HEK293T (cell line): ENCODE measurements around the gene RPL18.
"Not testable (repeated sequence)": the region's sequence is repeated elsewhere in the genome, so short reads cannot be mapped to it uniquely, and the experiment has no call there.

ENCODE experiments used
- CTCF ChIA-PET: fragments of 350-600 bp; formaldehyde crosslinking; extraction: SDS; loops from one replicate; lab custom pipeline; 2021; ENCODE audit warnings: antibody characterized with exemption, inconsistent platforms; lab: Yijun Ruan, JAX
- POLR2A ChIA-PET: fragments of 350-600 bp; formaldehyde crosslinking; extraction: SDS; loops from one replicate; lab custom pipeline; 2020; ENCODE audit warnings: antibody characterized with exemption, inconsistent platforms; lab: Yijun Ruan, JAX
- DNase-seq: peaks from one replicate; pipeline ENCODE4 v3.0.0; 2012; ENCODE audit warnings: mixed read lengths; ENCODE audit errors: extremely low spot score
- ARNT ChIP-seq: fragments of 450-650 bp; IDR thresholded peaks from 2 replicates; pipeline ENCODE4 v1.6.1; 2017; ENCODE audit warnings: mild to moderate bottlenecking
- BHLHE40 ChIP-seq: fragments of 450-650 bp; IDR thresholded peaks from 2 replicates; pipeline ENCODE4 v1.6.1; 2016; ENCODE audit warnings: mild to moderate bottlenecking, moderate library complexity, borderline replicate concordance
- CTBP1 ChIP-seq: fragments of 450-650 bp; IDR thresholded peaks from 2 replicates; pipeline ENCODE4 v1.6.1; 2016; ENCODE audit warnings: borderline replicate concordance
- ELF4 ChIP-seq: fragments of 450-650 bp; IDR thresholded peaks from 2 replicates; pipeline ENCODE4 v1.6.1; 2017; ENCODE audit warnings: antibody characterized with exemption
- FOXA1 ChIP-seq: fragments of 450-650 bp; IDR thresholded peaks from 2 replicates; pipeline ENCODE4 v1.6.1; 2016; ENCODE audit warnings: mild to moderate bottlenecking
- FOXK2 ChIP-seq: fragments of 450-650 bp; IDR thresholded peaks from 2 replicates; pipeline ENCODE4 v1.6.1; 2016; ENCODE audit warnings: mild to moderate bottlenecking
- FOXM1 ChIP-seq: fragments of 450-650 bp; IDR thresholded peaks from 2 replicates; pipeline ENCODE4 v1.6.1; 2017; ENCODE audit warnings: mild to moderate bottlenecking, borderline replicate concordance
- HDGF ChIP-seq: fragments of 450-650 bp; IDR thresholded peaks from 2 replicates; pipeline ENCODE4 v1.6.1; 2017; ENCODE audit warnings: antibody characterized with exemption, borderline replicate concordance
- L3MBTL2 ChIP-seq: fragments of 450-650 bp; conservative IDR thresholded peaks from 2 replicates; pipeline ENCODE4 v1.6.1; 2016; ENCODE audit warnings: mild to moderate bottlenecking
- LEF1 ChIP-seq: fragments of 450-650 bp; IDR thresholded peaks from 2 replicates; pipeline ENCODE4 v1.6.1; 2017; ENCODE audit warnings: mild to moderate bottlenecking, borderline replicate concordance
- NFRKB ChIP-seq: fragments of 450-650 bp; IDR thresholded peaks from 2 replicates; pipeline ENCODE4 v1.6.1; 2016; ENCODE audit warnings: mild to moderate bottlenecking, moderate library complexity
- SP1 ChIP-seq: fragments of 450-650 bp; IDR thresholded peaks from 2 replicates; pipeline ENCODE4 v1.6.1; 2017
- SUZ12 ChIP-seq: fragments of 450-650 bp; IDR thresholded peaks from 2 replicates; pipeline ENCODE4 v1.6.1; 2016; ENCODE audit warnings: mild to moderate bottlenecking
- TARDBP ChIP-seq: fragments of 450-650 bp; IDR thresholded peaks from 2 replicates; pipeline ENCODE4 v1.6.1; 2016
- ZNF384 ChIP-seq: fragments of 450-650 bp; IDR thresholded peaks from 2 replicates; pipeline ENCODE4 v1.6.1; 2016
- TF ChIP-seq, protein P1 (sequence below): fragments of 450-650 bp; IDR thresholded peaks from 2 replicates; pipeline ENCODE4 v1.6.1; 2016

The RPL18 gene

DNA sequence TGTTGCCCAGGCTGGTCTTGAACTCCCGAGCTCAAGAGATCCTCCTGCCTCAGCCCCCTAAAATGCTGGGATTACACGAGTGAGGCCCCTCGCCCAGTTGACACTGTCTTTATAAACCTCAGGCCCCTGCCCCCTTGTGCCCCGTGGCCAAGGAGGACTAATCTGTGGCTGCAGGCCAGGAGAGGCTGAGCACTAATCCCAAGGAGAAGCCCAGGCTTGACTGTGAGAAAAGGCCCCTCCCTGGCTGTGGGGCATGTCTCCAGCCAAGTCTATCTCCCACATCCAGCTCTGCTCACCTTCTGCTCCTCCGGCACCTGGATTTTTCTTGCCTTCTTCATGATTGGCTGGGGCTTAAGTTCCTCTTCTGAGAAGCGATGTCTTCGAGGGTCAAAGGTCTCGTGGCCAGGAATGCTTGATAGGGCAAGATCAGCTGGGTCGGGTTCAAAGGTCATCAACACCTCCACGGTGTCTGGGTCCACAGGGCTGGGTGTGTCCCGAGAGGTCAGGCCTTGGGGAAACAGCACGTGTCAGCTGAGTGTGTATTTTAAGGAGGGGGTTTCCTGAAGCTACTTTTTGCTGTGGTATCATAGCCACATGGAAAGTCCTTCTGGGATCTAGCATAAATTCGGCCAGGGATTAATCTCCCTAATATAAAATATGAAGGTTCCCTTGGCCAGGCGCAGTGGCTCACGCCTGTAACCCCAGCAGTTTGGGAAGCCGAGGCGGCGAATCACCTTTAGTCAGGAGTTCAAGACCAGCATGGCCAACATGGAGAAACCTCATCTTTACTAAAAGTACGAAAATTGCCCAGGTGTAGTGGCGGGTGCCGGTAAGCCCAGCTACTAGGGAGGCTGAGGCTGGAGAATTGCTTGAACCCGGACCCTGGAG lies 14.4 kb upstream of the RPL18 start:
- POLR2A ChIA-PET = interaction anchor here (0.5 to 6.7 kb wide), 7 partner anchors 10 to 92 kb away, joined by 3 to 88 read pairs (median 4); partner anchors contain the start of genes CA11, RPL18 and SPHK2

DNA sequence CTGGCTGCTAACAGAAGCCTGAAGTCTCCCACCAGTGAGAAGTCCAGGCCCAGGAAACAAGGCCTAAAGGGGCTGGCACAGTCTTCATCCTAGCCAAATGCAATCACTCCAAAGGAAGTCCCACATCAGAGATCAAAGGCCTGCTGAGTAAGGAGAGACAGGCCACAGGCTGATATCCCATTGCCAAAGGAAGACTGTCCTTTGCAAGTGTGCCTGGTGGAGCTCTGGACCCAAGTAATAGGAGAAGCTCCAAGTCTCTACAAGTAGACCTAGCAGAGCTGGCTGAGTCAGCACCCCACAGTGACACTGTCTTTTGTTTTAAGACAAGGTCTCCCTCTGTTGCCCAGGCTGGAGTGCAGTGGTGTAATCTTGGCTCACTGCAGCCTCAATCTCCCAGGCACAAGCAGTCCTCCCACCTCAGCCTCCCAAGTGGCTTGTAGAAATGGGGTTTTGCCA lies 13.7 kb upstream of the RPL18 start:
- ChIA-PET CTCF (no interaction called here), POLR2A (interaction anchor here (0.6 to 6.7 kb wide), 4 partner anchors 9 to 92 kb away, joined by 3 to 88 read pairs (median 12); partner anchors contain the start of genes RPL18 and SPHK2)
- no peak for DNase-seq
- no peak for TF ChIP-seq ZNF384
- no peak for TF ChIP-seq ELF4
- no peak for TF ChIP-seq NFRKB
- no peak for TF ChIP-seq FOXK2
- no peak for TF ChIP-seq SP1
- TF ChIP-seq CTBP1 = no peak
- no peak for TF ChIP-seq LEF1
- no peak for TF ChIP-seq SUZ12
- TF ChIP-seq FOXM1 = no peak
- TF ChIP-seq TARDBP = no peak
- TF ChIP-seq, protein P1, sequence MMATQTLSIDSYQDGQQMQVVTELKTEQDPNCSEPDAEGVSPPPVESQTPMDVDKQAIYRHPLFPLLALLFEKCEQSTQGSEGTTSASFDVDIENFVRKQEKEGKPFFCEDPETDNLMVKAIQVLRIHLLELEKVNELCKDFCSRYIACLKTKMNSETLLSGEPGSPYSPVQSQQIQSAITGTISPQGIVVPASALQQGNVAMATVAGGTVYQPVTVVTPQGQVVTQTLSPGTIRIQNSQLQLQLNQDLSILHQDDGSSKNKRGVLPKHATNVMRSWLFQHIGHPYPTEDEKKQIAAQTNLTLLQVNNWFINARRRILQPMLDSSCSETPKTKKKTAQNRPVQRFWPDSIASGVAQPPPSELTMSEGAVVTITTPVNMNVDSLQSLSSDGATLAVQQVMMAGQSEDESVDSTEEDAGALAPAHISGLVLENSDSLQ = no peak
- no peak for TF ChIP-seq FOXA1

More for the DNA sequence above, 14.4 kb upstream of the RPL18 start:
- no peak for DNase-seq
- CTCF ChIA-PET = interaction anchor here (0.7 to 1.8 kb wide), 2 partner anchors 41 to 45 kb away, joined by 4 read pairs; no protein-coding TSS in a partner anchor
- TF ChIP-seq FOXM1 (no peak), ZNF384 (no peak), ARNT (no peak), NFRKB (no peak), HDGF (no peak; the same call in 1 of the 2 replicates), L3MBTL2 (no peak), BHLHE40 (no peak), ELF4 (no peak), FOXK2 (no peak), TARDBP (no peak), CTBP1 (no peak), SUZ12 (no peak), LEF1 (no peak), FOXA1 (no peak), SP1 (no peak)
- TF ChIP-seq, protein P1 = no peak

DNA sequence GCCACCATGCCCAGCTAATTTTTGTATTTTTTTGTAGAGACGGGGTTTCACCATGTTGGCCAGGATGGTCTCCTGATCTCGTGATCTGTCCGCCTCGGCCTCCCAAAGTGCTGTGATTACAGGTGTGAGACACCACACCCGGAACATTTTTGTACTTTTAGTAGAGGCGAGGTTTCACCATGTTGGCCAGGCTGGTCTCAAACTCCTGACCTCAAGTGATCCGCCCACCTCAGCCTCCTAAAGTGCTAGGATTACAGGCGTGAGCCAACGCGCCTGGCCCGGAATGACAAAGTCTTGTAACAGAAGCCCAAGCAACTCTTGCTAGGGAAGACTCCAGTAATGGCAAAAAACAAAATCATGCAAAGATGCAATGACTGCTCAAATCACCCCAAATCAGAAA lies 13.3 kb upstream of the RPL18 start:
- DNase-seq, CTCF ChIA-PET: not testable (repeated sequence)
- POLR2A ChIA-PET = interaction anchor here (1.5 to 6.7 kb wide), 3 partner anchors 9 to 14 kb away, joined by 4 to 88 read pairs (median 21); partner anchors contain the start of genes RPL18 and SPHK2

DNA sequence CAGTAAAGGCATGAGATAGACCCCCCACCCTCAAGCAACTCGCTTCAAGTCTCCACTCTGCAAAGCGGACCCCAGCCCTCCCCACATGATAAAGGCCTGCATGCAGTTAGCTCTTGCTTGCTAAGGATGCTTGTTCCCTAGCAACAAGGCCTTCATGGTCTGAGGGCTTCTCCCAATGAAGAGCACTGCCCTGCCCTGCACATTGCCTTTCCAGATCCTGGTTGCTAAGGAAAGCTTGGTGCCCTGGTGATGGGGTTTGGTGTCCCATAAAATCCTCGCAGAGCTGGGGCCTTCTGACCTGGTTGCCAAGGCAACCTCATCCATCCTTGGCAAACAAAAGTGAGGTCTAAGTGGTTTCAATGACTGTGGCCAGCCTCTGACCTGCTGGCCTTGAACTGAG lies 12.2 kb upstream of the RPL18 start:
- no peak for TF ChIP-seq L3MBTL2
- no peak for TF ChIP-seq SP1
- no peak for TF ChIP-seq FOXM1
- no peak for TF ChIP-seq NFRKB
- TF ChIP-seq FOXK2 = no peak
- no peak for TF ChIP-seq BHLHE40
- POLR2A ChIA-PET = interaction anchor here (6.7 kb wide), 1 partner anchor 13 kb away, joined by 88 read pairs; the partner anchor contains the start of genes RPL18 and SPHK2
- CTCF ChIA-PET = no interaction called here
- no peak for DNase-seq

DNA sequence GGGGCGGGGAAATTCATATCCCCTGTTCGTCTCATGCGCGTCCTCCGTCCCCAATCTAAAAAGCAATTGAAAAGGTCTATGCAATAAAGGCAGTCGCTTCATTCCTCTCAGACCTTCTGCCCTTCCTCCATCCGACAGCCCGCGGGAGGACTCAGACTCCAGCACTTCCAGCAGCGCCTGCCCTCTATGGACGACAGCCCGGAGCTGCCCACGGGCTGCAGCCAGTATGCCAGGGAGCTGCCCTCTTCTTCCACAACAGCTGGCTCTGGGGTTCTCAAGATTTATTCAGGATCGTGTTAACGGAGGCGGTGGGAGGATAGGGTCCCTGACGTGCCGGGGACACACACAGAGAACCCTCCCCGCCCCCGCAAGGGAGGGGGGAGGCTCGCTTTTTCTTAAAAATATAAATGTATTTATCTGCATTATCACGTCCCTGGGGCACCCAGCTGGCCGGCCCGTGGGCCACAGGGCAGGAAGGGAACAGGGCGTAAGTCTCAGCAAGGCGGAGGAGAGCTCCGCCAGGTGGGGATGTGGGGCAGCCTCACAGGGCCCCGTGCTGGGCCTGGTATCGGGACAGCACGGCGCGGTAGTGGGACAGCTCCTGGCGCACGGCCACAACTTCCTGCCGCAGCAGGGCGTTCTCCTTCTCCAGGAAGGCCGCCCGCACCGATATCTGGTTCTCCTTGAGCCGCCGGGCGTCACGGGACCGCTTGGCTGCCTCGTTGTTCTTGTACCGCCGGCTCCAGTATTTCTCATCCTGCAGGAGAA lies 11.5 kb upstream of the RPL18 start:
- DNase-seq = no peak
- ChIA-PET CTCF (no interaction called here), POLR2A (interaction anchor here (1.0 to 6.7 kb wide), 4 partner anchors 10 to 207 kb away, joined by 3 to 88 read pairs (median 4); partner anchors contain the start of genes RPL18 and SPHK2)
- TF ChIP-seq NFRKB = no peak
- TF ChIP-seq ZNF384 = no peak
- TF ChIP-seq, protein P1 = no peak
- TF ChIP-seq FOXA1 = no peak
- 0 out of 2 replicates have a peak, but pooled peaks have one; percentile 27 for TF ChIP-seq L3MBTL2
- no peak for TF ChIP-seq FOXK2
